ENCODE results near the gene ZNF90.

DNA sequence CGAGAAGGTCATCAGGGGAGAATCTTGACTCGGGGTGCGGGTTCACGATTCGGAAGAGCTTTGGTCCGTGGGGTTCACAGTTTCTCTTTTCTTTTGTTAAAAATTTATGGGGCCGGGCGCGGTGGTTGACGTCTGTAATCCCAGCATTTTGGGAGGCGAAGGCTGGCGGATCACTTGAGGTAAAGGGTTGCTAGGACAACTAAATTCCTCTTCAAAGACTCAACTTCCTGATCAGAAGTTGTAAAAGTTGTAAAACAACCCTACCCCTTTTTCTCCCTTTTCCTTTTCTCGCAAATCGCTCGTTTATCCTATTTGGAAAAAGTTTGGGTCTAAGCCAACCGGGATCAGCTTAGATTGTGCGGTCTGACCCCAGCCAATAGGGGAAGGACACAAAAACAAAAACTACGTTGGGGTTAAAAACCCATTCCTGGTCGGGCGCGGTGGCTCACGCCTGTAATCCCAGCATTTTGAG lies 89.9 kb downstream of the ZNF90 start:
- TF ChIP-seq, protein P1, sequence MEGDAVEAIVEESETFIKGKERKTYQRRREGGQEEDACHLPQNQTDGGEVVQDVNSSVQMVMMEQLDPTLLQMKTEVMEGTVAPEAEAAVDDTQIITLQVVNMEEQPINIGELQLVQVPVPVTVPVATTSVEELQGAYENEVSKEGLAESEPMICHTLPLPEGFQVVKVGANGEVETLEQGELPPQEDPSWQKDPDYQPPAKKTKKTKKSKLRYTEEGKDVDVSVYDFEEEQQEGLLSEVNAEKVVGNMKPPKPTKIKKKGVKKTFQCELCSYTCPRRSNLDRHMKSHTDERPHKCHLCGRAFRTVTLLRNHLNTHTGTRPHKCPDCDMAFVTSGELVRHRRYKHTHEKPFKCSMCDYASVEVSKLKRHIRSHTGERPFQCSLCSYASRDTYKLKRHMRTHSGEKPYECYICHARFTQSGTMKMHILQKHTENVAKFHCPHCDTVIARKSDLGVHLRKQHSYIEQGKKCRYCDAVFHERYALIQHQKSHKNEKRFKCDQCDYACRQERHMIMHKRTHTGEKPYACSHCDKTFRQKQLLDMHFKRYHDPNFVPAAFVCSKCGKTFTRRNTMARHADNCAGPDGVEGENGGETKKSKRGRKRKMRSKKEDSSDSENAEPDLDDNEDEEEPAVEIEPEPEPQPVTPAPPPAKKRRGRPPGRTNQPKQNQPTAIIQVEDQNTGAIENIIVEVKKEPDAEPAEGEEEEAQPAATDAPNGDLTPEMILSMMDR (IDR thresholded peaks at IDR 0.05) = no peak
- TF ChIP-seq POLR2A (IDR thresholded peaks at IDR 0.05) = no peak

Data from adrenal gland (tissue), 5 donors.